Measurements from ENCODE around the gene FXYD7. TPM values are rescaled to one million over a fixed set of nuclear protein-coding genes. Genes with fewer than 3 reads are reported as not detected.
A peak's percentile ranks its signal among the peaks of the same experiment; 100 is the strongest.
"Not testable (repeated sequence)": the region's sequence is repeated elsewhere in the genome, so short reads cannot be mapped to it uniquely, and the experiment has no call there.

FXYD7 gene
- total and polyA plus RNA-seq, 5 experiments from 2014 or later: 3.7 to 10.2 (median 6.4) TPM

GRCh38 chr19:35178701-35179100 lies 35.6 kb downstream of the FXYD7 start:
- Mint-ChIP-seq H3K4me1 (peaks cover 13 to 47% (median 41%) of the 10 kb centered on the region in 4 donors), H3K9me3 (peaks cover 0 to 4% (median 0%) of the 10 kb centered on the region in 9 donors), H3K27me3 (no peaks in the 10 kb centered on the region), H3K27ac (peak overlapping the region in 4 of 10 donors; percentile 57 to 85 (median 64)), H3K4me3 (no peak overlapping the region), H3K36me3 (peaks cover 0 to 11% (median 0%) of the 10 kb centered on the region in 3 donors)
- ATAC-seq: no peak
- DNase-seq: no peak
- POLR2A ChIA-PET: interaction anchor here (0.7 to 3.5 kb wide), 6 partner anchors 11 to 341 kb away, joined by 3 to 22 read pairs (median 5); no protein-coding TSS in a partner anchor

GRCh38 chr19:35179830-35180229 lies 36.8 kb downstream of the FXYD7 start:
- peaks cover 13 to 47% (median 40%) of the 10 kb centered on the region in 4 donors for H3K4me1 Mint-ChIP-seq
- ATAC-seq (peak; percentile 43 to 63), DNase-seq (peak in 1 of 10 donors; percentile 19)
- POLR2A ChIA-PET: interaction anchor here (0.5 to 3.5 kb wide), 11 partner anchors 12 to 426 kb away, joined by 3 to 22 read pairs (median 4); no protein-coding TSS in a partner anchor
- no peaks in the 10 kb centered on the region for H3K27me3 Mint-ChIP-seq
- peaks cover 0 to 10% (median 0%) of the 10 kb centered on the region in 9 donors for H3K9me3 Mint-ChIP-seq
- peak overlapping the region in 9 of 10 donors; percentile 3 to 67 (median 30) for H3K4me3 Mint-ChIP-seq
- H3K36me3 Mint-ChIP-seq: peaks cover 3 to 10% (median 5%) of the 10 kb centered on the region in 3 donors
- peak overlapping the region in 8 of 10 donors; percentile 4 to 77 (median 44) for H3K27ac Mint-ChIP-seq

DNA sequence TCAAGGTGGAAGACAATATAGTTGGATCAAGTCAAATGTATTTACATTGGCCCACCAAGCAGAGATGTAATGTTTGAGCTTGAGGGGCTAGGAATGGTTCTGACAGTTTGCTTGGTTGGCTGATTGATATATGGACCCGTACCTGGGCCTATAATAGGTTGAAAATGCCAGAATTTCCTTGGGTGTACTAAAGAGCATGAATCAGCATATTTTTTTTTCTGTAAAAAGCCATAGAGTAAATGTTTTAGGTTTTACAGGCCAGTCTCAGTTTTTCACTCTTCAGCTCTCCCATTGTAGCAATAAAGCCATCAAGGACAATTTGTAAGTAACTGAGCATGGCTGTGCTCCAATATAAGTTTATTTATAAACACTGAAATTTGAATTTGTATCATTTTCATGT lies 38.3 kb downstream of the FXYD7 start:
- Mint-ChIP-seq H3K27me3 (no peaks in the 10 kb centered on the region), H3K27ac (no peak overlapping the region), H3K36me3 (peaks cover 0 to 5% (median 3%) of the 10 kb centered on the region in 3 donors), H3K4me3 (no peak overlapping the region), H3K4me1 (peaks cover 7 to 35% (median 30%) of the 10 kb centered on the region in 4 donors), H3K9me3 (peaks cover 0 to 10% (median 0%) of the 10 kb centered on the region in 9 donors)
- DNase-seq (no peak), ATAC-seq (no peak)
- POLR2A ChIA-PET: interaction anchor here (0.6 to 1.4 kb wide), 4 partner anchors 13 to 24 kb away, joined by 3 read pairs; no protein-coding TSS in a partner anchor

- Mint-ChIP-seq H3K4me3 (no peak overlapping the region), H3K27me3 (no peaks in the 10 kb centered on the region), H3K9me3 (peaks cover 0 to 10% (median 2%) of the 10 kb centered on the region in 9 donors), H3K4me1 (peaks cover 7 to 21% (median 19%) of the 10 kb centered on the region in 4 donors), H3K27ac (no peak overlapping the region), H3K36me3 (peaks cover 0 to 5% (median 3%) of the 10 kb centered on the region in 3 donors)
- DNase-seq: no peak
- ATAC-seq: no peak
- POLR2A ChIA-PET: interaction anchor here (1.6 kb wide), 1 partner anchor 23 kb away, joined by 3 read pairs; no protein-coding TSS in a partner anchor
Measured at GRCh38 chr19:35184267-35184666, 41.2 kb downstream of the FXYD7 start.

GRCh38 chr19:35184884-35185283 lies 41.8 kb downstream of the FXYD7 start:
- ATAC-seq (no peak), DNase-seq (no peak)
- peak overlapping the region in 1 of 10 donors; percentile 60 for H3K27ac Mint-ChIP-seq
- no peak overlapping the region for H3K4me3 Mint-ChIP-seq
- H3K4me1 Mint-ChIP-seq: peaks cover 6 to 15% (median 13%) of the 10 kb centered on the region in 4 donors
- POLR2A ChIA-PET: interaction anchor here (1.2 kb wide), 1 partner anchor 22 kb away, joined by 3 read pairs; no protein-coding TSS in a partner anchor
- H3K9me3 Mint-ChIP-seq: peaks cover 0 to 10% (median 2%) of the 10 kb centered on the region in 9 donors
- peaks cover 0 to 5% (median 3%) of the 10 kb centered on the region in 3 donors for H3K36me3 Mint-ChIP-seq
- H3K27me3 Mint-ChIP-seq: no peaks in the 10 kb centered on the region

DNA sequence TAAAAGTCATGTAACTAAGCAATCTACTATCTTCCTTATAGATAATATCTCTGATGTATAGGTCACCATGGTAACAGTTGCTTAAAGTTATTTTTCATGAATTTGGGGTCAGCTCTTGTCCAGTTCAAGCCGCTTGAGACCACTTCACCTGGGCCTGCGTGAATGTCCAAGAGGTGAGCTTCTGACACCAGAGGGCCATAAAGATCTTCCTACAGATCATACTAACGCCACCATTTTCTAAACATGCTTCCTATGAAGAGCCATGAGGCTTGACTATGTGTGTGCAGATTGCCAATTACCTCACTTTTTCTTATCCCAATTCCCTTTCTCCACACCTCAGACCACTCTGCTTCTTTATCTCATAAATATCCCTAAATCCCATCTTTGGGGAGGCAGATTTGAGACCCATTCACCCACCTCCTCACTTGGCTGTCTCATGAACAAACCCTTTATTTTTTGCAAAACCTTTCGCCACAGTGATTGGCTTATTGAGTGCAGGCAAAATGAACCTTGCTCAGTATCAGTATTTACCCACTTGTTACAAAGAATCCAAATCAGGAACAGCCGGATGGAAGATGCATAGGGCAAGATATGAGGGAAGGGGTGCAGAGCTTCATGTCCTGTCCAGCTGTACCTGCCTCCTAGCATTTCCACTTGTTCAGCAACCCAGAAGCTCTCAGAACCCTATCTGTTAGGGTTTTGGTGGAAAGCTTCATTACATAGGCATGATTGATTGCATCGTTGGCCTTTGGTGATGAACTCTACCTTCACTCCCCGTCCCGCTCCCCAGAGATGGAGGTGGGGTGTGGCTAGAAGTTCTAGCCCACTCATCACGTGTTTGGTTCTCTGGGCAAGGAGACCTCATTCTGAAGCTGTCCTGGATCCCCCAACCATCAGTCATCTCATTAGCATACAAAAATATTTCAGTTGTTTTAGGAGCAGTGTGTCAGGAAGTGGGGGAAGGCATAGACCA lies 51.2 kb downstream of the FXYD7 start:
- Mint-ChIP-seq H3K36me3 (no peaks in the 10 kb centered on the region), H3K9me3 (peaks cover 0 to 3% (median 0%) of the 10 kb centered on the region in 9 donors), H3K27ac (peak overlapping the region in 6 of 10 donors; percentile 11 to 70 (median 45)), H3K4me1 (peaks cover 7 to 22% (median 14%) of the 10 kb centered on the region in 4 donors), H3K4me3 (no peak overlapping the region), H3K27me3 (no peaks in the 10 kb centered on the region)
- ATAC-seq: no peak
- POLR2A ChIA-PET: interaction anchor here (0.6 to 2.3 kb wide), 13 partner anchors 9 to 301 kb away, joined by 3 to 13 read pairs (median 4); no protein-coding TSS in a partner anchor
- no peak for DNase-seq

GRCh38 chr19:35195830-35196229 lies 52.8 kb downstream of the FXYD7 start:
- no peaks in the 10 kb centered on the region for H3K36me3 Mint-ChIP-seq
- peaks cover 0 to 3% (median 0%) of the 10 kb centered on the region in 9 donors for H3K9me3 Mint-ChIP-seq
- H3K4me3 Mint-ChIP-seq: no peak overlapping the region
- DNase-seq: no peak
- H3K4me1 Mint-ChIP-seq: peaks cover 13 to 36% (median 19%) of the 10 kb centered on the region in 4 donors
- H3K27ac Mint-ChIP-seq: peak overlapping the region in 2 of 10 donors; percentile 19 to 33
- POLR2A ChIA-PET: interaction anchor here (0.7 kb wide), 1 partner anchor 44 kb away, joined by 3 read pairs; no protein-coding TSS in a partner anchor
- no peaks in the 10 kb centered on the region for H3K27me3 Mint-ChIP-seq
- no peak for ATAC-seq

DNA sequence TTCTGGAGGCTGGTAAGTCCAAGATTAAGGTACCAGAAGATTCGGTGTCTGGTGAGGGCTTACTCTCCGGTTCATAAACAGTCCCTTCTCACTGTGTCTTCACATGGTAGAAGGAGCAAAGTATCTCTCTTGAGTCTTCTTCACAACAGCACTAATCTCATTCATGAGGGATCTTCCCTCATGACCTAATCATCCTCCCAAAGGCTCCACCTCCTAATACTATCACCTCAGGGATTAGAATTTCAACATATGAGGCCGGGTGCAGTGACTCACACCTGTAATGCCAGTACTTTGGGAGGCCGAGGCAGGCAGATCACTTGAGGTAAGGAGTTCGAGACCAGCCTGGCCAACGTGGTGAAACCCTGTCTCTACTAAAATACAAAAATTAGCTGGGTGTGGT lies 53.8 kb downstream of the FXYD7 start:
- peak overlapping the region in 2 of 10 donors; percentile 56 to 62 for H3K27ac Mint-ChIP-seq

GRCh38 chr19:35199481-35199880 lies 56.4 kb downstream of the FXYD7 start:
- Mint-ChIP-seq H3K4me1 (peaks cover 22 to 60% (median 43%) of the 10 kb centered on the region in 4 donors), H3K27me3 (no peaks in the 10 kb centered on the region), H3K27ac (peak overlapping the region in 3 of 10 donors; percentile 9 to 47 (median 34)), H3K4me3 (no peak overlapping the region), H3K36me3 (no peaks in the 10 kb centered on the region), H3K9me3 (no peaks in the 10 kb centered on the region)
- POLR2A ChIA-PET: interaction anchor here (0.6 to 2.2 kb wide), 9 partner anchors 9 to 58 kb away, joined by 3 to 10 read pairs (median 4); partner anchors contain the start of gene FAM187B
- no peak for DNase-seq
- ATAC-seq: no peak

More for the DNA sequence above, 53.8 kb downstream of the FXYD7 start:
- POLR2A ChIA-PET, H3K27me3 Mint-ChIP-seq, DNase-seq, H3K36me3 Mint-ChIP-seq, H3K9me3 Mint-ChIP-seq, H3K4me3 Mint-ChIP-seq, ATAC-seq: not testable (repeated sequence)
- H3K4me1 Mint-ChIP-seq: peaks cover 20 to 46% (median 26%) of the 10 kb centered on the region in 4 donors

GRCh38 chr19:35202722-35203688 lies 60.0 kb downstream of the FXYD7 start:
- ATAC-seq: no peak
- DNase-seq: no peak
- peaks cover 0 to 3% (median 2%) of the 10 kb centered on the region in 3 donors for H3K36me3 Mint-ChIP-seq
- POLR2A ChIA-PET: interaction anchor here (0.6 to 1.8 kb wide), 17 partner anchors 8 to 65 kb away, joined by 3 to 10 read pairs (median 3); no protein-coding TSS in a partner anchor
- H3K27me3 Mint-ChIP-seq: no peaks in the 10 kb centered on the region
- peak overlapping the region; percentile 40 to 99 (median 80) for H3K27ac Mint-ChIP-seq
- H3K9me3 Mint-ChIP-seq: peaks cover 0 to 4% (median 0%) of the 10 kb centered on the region in 9 donors
- H3K4me1 Mint-ChIP-seq: peaks cover 39 to 88% (median 75%) of the 10 kb centered on the region in 4 donors
- no peak overlapping the region for H3K4me3 Mint-ChIP-seq
